ENCODE results near the gene EXOSC7. TPM values are rescaled to one million over a fixed set of nuclear protein-coding genes. Genes with fewer than 3 reads are reported as not detected.
A peak's percentile ranks its signal among the peaks of the same experiment; 100 is the strongest.

The EXOSC7 gene
- polyA plus RNA-seq, 3 donors: 16.8 to 23.9 (median 18.8) TPM

DNA sequence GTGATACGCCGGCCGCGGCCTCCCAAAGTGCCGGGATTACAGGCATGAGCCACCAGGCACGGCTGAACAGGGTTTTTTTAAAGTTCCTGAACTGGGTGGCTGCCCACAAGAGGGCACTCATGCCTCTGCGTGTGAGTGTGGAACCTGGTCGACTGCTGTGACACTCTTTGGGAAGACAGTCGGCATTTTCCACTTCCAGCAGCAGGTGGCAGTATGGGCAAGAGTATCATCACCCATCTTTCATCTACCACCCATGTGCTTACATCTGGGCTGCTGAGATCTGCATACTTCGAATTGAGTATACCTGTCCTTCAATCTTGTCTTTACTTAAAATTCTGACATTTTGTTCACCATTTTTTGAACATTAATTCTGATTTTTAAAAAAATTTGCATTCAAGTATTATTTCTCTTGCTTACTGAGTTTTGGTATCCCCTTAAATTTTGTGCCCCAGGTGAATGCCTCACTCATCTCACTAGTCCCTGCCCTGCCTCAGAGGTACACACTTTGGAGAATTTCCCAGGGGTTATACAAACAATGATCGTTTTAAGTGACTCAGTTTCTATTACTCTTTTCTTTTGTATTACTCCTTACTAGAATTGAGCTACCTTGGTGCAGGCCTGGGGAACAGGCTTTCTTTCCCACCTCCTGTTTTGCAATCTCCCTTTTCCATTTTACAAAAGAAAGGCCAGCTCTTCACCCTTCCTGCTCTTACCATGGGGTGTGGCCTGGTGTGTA lies 61.8 kb downstream of the EXOSC7 start:
- Histone ChIP-seq H3K4me1 (ENCODE audit: control insufficient read depth in 1 of 2, insufficient read depth in 2 of 2, low read length in 2 of 2) (peaks cover 52 to 66% of the 10 kb centered on the region in 2 donors), H4K20me1 (ENCODE audit: insufficient read depth, low read length) (no peaks in the 10 kb centered on the region), H3K79me2 (ENCODE audit: insufficient read depth, low read length) (peaks cover 6% of the 10 kb centered on the region), H3K9me3 (replicated peaks in 1 of 2; ENCODE audit: control insufficient read depth in 1 of 2, insufficient read depth in 1 of 2, low read length in 2 of 2) (no peaks in the 10 kb centered on the region), H3K36me3 (replicated peaks in 1 of 2; ENCODE audit: control insufficient read depth in 1 of 2, insufficient read depth in 2 of 2, low read length in 2 of 2) (no peaks in the 10 kb centered on the region), H3K27me3 (ENCODE audit: control insufficient read depth in 2 of 2, insufficient read depth in 2 of 2, low read length in 2 of 2) (no peaks in the 10 kb centered on the region), H3K9ac (ENCODE audit: insufficient read depth, low read length, poor library complexity, severe bottlenecking) (no peak overlapping the region), H2AFZ (ENCODE audit: insufficient read depth, low read depth, low read length, poor library complexity, severe bottlenecking) (peak overlapping the region; percentile 42), H3K4me2 (replicated peaks; ENCODE audit: extremely low read depth, low read length, poor library complexity, severe bottlenecking) (peak overlapping the region; percentile 21), H3K4me3 (replicated peaks in 1 of 3; ENCODE audit: low read depth in 2 of 3, low read length in 3 of 3) (peak overlapping the region in 1 of 3 experiments; percentile 16), H3K27ac (ENCODE audit: low read depth in 1 of 2, low read length in 2 of 2) (no peak overlapping the region)
- H3K9me3 Mint-ChIP-seq: peaks cover 0 to 1% (median 0%) of the 10 kb centered on the region in 7 donors
- peaks cover 68% of the 10 kb centered on the region for H3K4me1 Mint-ChIP-seq
- peak overlapping the region; percentile 55 to 68 for H3K4me3 Mint-ChIP-seq
- TF ChIP-seq, protein P1, sequence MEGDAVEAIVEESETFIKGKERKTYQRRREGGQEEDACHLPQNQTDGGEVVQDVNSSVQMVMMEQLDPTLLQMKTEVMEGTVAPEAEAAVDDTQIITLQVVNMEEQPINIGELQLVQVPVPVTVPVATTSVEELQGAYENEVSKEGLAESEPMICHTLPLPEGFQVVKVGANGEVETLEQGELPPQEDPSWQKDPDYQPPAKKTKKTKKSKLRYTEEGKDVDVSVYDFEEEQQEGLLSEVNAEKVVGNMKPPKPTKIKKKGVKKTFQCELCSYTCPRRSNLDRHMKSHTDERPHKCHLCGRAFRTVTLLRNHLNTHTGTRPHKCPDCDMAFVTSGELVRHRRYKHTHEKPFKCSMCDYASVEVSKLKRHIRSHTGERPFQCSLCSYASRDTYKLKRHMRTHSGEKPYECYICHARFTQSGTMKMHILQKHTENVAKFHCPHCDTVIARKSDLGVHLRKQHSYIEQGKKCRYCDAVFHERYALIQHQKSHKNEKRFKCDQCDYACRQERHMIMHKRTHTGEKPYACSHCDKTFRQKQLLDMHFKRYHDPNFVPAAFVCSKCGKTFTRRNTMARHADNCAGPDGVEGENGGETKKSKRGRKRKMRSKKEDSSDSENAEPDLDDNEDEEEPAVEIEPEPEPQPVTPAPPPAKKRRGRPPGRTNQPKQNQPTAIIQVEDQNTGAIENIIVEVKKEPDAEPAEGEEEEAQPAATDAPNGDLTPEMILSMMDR (IDR thresholded peaks at IDR 0.05): peak; percentile 88
- intact Hi-C loops (cut with micrococcal nuclease): loop anchor here (5.0 to 10.0 kb wide), 4 partner anchors 367 to 647 kb away; partner anchors contain the start of gene SACM1L (in 1 of the 2)
- peak overlapping the region in 2 of 7 donors; percentile 35 to 41 for H3K27ac Mint-ChIP-seq
- H3K36me3 Mint-ChIP-seq: peaks cover 3% of the 10 kb centered on the region in 2 donors
- 0% methylated on average over 8 of the region's 11 CpGs for WGBS (ENCODE audit: insufficient coverage)
- peak; percentile 93 to 95 (median 94) for DNase-seq
- H3K27me3 Mint-ChIP-seq (ENCODE audit: low read depth in 3 of 3): peaks cover 0 to 6% (median 3%) of the 10 kb centered on the region in 3 donors

DNA sequence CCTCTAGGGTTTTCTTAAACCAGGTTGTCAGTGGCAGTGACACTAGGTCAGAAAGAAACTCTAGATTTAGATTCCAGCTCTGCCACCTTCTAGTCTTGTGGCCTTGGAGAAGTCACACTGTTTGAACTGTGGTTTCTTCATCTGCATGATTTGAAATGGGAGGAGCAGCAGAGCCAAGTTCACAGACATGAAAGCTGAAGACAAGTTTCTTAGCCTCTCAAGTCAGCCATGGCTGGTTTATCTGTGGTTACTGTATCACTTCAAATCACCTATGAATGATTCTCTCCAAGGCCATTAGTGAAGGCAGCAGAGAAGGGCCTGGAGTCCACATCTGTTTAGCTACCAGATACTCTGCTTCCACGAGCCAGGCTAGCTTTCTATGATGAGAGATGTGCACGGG lies 65.6 kb downstream of the EXOSC7 start:
- no peaks in the 10 kb centered on the region for H3K9me3 Mint-ChIP-seq
- WGBS (ENCODE audit: insufficient coverage): 100% methylated on average over 1 of the region's 2 CpGs
- Histone ChIP-seq H3K4me2 (replicated peaks; ENCODE audit: extremely low read depth, low read length, poor library complexity, severe bottlenecking) (no peak overlapping the region), H3K79me2 (ENCODE audit: insufficient read depth, low read length) (no peaks in the 10 kb centered on the region), H3K27ac (ENCODE audit: low read depth in 1 of 2, low read length in 2 of 2) (no peak overlapping the region), H3K9ac (ENCODE audit: insufficient read depth, low read length, poor library complexity, severe bottlenecking) (no peak overlapping the region), H4K20me1 (ENCODE audit: insufficient read depth, low read length) (no peaks in the 10 kb centered on the region), H3K9me3 (replicated peaks in 1 of 2; ENCODE audit: control insufficient read depth in 1 of 2, insufficient read depth in 1 of 2, low read length in 2 of 2) (no peaks in the 10 kb centered on the region), H3K4me1 (ENCODE audit: control insufficient read depth in 1 of 2, insufficient read depth in 2 of 2, low read length in 2 of 2) (peaks cover 28 to 52% of the 10 kb centered on the region in 2 donors), H3K36me3 (replicated peaks in 1 of 2; ENCODE audit: control insufficient read depth in 1 of 2, insufficient read depth in 2 of 2, low read length in 2 of 2) (no peaks in the 10 kb centered on the region), H3K4me3 (replicated peaks in 1 of 3; ENCODE audit: low read depth in 2 of 3, low read length in 3 of 3) (no peak overlapping the region), H3K27me3 (ENCODE audit: control insufficient read depth in 2 of 2, insufficient read depth in 2 of 2, low read length in 2 of 2) (no peaks in the 10 kb centered on the region), H2AFZ (ENCODE audit: insufficient read depth, low read depth, low read length, poor library complexity, severe bottlenecking) (peak overlapping the region; percentile 24)
- intact Hi-C loops (cut with micrococcal nuclease): loop anchor here (2.0 to 5.0 kb wide), 3 partner anchors 71 to 171 kb away; no protein-coding TSS in a partner anchor
- no peak for DNase-seq
- TF ChIP-seq, protein P1 (IDR thresholded peaks at IDR 0.05): no peak
- peaks cover 2 to 3% of the 10 kb centered on the region in 2 donors for H3K36me3 Mint-ChIP-seq
- peak overlapping the region in 3 of 7 donors; percentile 6 to 80 (median 30) for H3K27ac Mint-ChIP-seq
- H3K4me1 Mint-ChIP-seq: peaks cover 51% of the 10 kb centered on the region
- peaks cover 0 to 5% (median 4%) of the 10 kb centered on the region in 3 donors for H3K27me3 Mint-ChIP-seq (ENCODE audit: low read depth in 3 of 3)
- no peak overlapping the region for H3K4me3 Mint-ChIP-seq

Measured in CD14-positive monocyte (primary cell).